Loucy (cell line): ENCODE results near the gene JARID2.

ENCODE experiments used
- H2AFZ ChIP-seq: fragments of 200-600 bp; sonication (generic); 2 replicates; pipeline ENCODE4 v1.6.0; 2016; ENCODE audit warnings: antibody characterized with exemption, mild to moderate bottlenecking, low read length, moderate library complexity
- H3F3A ChIP-seq: fragments of 200-600 bp; 2 replicates; pipeline ENCODE4 v1.6.0; 2016; ENCODE audit warnings: antibody characterized with exemption, low read depth, mild to moderate bottlenecking
- H3K27me3 ChIP-seq: fragments of 200-600 bp; sonication (generic); 2 replicates; pipeline ENCODE4 v1.6.1; 2014; ENCODE audit warnings: low read length, mild to moderate bottlenecking; ENCODE audit not compliant: insufficient read depth, poor library complexity, severe bottlenecking
- H3K36me3 ChIP-seq: fragments of 200-600 bp; sonication (generic); 2 replicates; pipeline ENCODE4 v1.6.1; 2016; ENCODE audit warnings: low read length; ENCODE audit not compliant: insufficient read depth
- H3K4me1 ChIP-seq: fragments of 200-600 bp; sonication (generic); 2 replicates; pipeline ENCODE4 v1.5.1; 2014; ENCODE audit warnings: low read length, mild to moderate bottlenecking; ENCODE audit not compliant: insufficient read depth, poor library complexity, severe bottlenecking
- H3K4me2 ChIP-seq: fragments of 200-600 bp; sonication (generic); 2 replicates; pipeline ENCODE4 v1.6.0; 2014; ENCODE audit warnings: antibody characterized with exemption, low read length, low read depth, mild to moderate bottlenecking; ENCODE audit not compliant: poor library complexity, severe bottlenecking
- H3K4me3 ChIP-seq: fragments of 200-600 bp; sonication (generic); 2 replicates; pipeline ENCODE4 v1.5.1; 2014; ENCODE audit warnings: low read length, mild to moderate bottlenecking, mixed read lengths; ENCODE audit not compliant: poor library complexity, severe bottlenecking
- H3K79me2 ChIP-seq: fragments of 200-600 bp; sonication (generic); 2 replicates; pipeline ENCODE4 v1.6.1; 2014; ENCODE audit warnings: low read length; ENCODE audit not compliant: insufficient read depth
- H3K9ac ChIP-seq: fragments of 200-600 bp; sonication (generic); 2 replicates; pipeline ENCODE4 v1.6.0; 2014; ENCODE audit warnings: mild to moderate bottlenecking, low read depth, low read length, moderate library complexity; ENCODE audit not compliant: poor library complexity, severe bottlenecking
- H3K9me2 ChIP-seq: fragments of 200-600 bp; sonication (generic); replicated peaks from 2 replicates; pipeline ENCODE4 v1.6.1; 2016; ENCODE audit warnings: low read depth, low read length, mixed read lengths
- H3K9me3 ChIP-seq: fragments of 200-600 bp; sonication (generic); 2 replicates; pipeline ENCODE4 v1.6.1; 2014; ENCODE audit warnings: mild to moderate bottlenecking, antibody characterized with exemption, low read length, low read depth; ENCODE audit not compliant: insufficient read depth
- H4K20me1 ChIP-seq: fragments of 200-600 bp; sonication (generic); 2 replicates; pipeline ENCODE4 v1.6.0; 2014; ENCODE audit warnings: antibody characterized with exemption, low read length, mild to moderate bottlenecking; ENCODE audit not compliant: insufficient read depth, poor library complexity, severe bottlenecking
- EZH2phosphoT487 ChIP-seq: fragments of 200-600 bp; IDR thresholded peaks from 2 replicates; pipeline ENCODE4 v1.6.1; 2018; ENCODE audit warnings: antibody characterized with exemption, mild to moderate bottlenecking, moderate library complexity, borderline replicate concordance
- TF ChIP-seq, protein P1 (sequence below): fragments of 200-600 bp; sonication (generic); conservative IDR thresholded peaks from 2 replicates; pipeline ENCODE4 v1.5.1; 2014; ENCODE audit warnings: mild to moderate bottlenecking, antibody characterized with exemption, low read length

Gene JARID2

DNA sequence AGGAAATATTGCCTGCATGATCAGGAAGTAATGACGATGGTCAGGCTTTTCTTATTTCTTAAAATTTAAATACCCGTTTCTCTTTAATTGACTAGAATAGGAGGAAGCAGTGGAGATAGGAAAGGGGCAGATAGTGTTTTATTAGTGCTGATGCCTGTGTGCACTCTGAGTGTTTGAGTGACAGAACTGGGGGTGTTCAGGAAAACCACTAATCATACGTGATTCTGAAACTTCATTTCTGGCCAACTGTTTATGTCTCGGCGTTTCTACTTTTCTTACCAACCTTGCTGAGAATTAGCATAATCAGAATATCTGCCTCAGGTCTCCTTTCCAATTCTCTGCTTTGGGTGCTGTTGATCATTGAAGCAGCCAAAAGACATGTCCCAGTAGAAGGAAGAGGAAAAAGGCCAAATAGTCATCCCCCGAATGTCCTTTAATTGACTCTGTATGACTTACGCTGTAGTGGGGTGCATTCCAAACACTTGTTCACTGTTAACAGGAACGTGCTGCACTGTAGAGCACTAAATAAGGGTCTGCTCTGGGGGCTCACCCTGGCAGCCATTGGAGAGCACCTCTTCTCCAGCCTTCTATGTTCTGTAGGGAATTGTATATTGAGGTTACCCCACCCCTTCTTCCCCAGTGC is 152.9 kb downstream of the JARID2 start:
- TF ChIP-seq, protein P1, sequence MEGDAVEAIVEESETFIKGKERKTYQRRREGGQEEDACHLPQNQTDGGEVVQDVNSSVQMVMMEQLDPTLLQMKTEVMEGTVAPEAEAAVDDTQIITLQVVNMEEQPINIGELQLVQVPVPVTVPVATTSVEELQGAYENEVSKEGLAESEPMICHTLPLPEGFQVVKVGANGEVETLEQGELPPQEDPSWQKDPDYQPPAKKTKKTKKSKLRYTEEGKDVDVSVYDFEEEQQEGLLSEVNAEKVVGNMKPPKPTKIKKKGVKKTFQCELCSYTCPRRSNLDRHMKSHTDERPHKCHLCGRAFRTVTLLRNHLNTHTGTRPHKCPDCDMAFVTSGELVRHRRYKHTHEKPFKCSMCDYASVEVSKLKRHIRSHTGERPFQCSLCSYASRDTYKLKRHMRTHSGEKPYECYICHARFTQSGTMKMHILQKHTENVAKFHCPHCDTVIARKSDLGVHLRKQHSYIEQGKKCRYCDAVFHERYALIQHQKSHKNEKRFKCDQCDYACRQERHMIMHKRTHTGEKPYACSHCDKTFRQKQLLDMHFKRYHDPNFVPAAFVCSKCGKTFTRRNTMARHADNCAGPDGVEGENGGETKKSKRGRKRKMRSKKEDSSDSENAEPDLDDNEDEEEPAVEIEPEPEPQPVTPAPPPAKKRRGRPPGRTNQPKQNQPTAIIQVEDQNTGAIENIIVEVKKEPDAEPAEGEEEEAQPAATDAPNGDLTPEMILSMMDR, result no peak
- no peak for TF ChIP-seq EZH2phosphoT487
- H3F3A ChIP-seq, result peaks cover 9% of the 10 kb centered on the region; the same call in 1 of the 2 replicates
- H2AFZ ChIP-seq, result no peak overlapping the region
- H3K9ac ChIP-seq, result peak overlapping the region; percentile 51
- H3K9me3 ChIP-seq, result no peaks in the 10 kb centered on the region
- H3K4me2 ChIP-seq, result peak overlapping the region; percentile 74
- H3K36me3 ChIP-seq, result peaks cover 15% of the 10 kb centered on the region; the same call in 1 of the 2 replicates
- peaks cover 100% of the 10 kb centered on the region for H3K79me2 ChIP-seq
- peak overlapping the region; percentile 48 for H3K4me3 ChIP-seq
- no peaks in the 10 kb centered on the region for H3K9me2 ChIP-seq
- H3K4me1 ChIP-seq, result peaks cover 72% of the 10 kb centered on the region
- peaks cover 95% of the 10 kb centered on the region for H4K20me1 ChIP-seq
- H3K27me3 ChIP-seq, result no peaks in the 10 kb centered on the region

DNA sequence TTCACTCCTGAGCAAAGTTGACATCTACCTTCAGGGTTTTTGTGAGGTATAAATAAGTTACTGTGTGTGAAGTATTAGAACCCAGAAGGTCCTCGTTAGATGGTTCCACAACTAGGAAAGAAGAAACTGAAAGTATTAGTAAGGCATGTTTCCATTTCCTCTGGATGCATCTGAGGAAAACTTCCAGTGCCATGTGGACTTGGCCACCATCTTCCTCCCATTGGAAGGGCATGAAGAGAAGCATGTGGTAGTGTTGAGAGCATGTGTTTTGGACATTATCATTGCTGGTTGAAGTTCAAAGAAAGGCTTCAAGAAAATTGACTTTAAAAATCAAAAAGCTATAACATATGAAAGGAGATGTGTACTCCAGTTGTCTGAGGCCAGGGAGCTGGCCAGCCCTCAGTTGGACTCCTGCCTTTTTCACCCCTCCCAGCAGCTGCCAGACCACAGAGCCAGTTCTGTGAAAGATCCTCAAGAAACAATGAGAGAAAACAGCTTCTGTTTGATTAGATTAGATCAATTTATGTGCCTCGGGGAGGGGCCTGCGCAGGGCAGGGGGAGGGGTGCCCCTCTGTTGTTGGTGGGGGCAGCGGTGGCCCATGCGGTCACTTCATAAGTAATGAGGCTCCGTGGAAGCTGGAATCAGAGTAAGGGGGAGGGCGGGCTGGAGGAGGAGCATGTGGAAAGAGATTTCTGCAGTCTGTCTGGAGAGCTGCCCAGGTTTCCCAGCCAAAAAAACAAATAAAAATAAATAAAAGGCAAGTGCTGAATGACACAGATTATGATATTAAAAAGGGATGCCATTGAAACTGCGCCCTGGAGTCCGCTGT is 154.0 kb downstream of the JARID2 start:
- no peaks in the 10 kb centered on the region for H3K9me3 ChIP-seq

GRCh38 chr6:15400572-15401004 is 154.7 kb downstream of the JARID2 start:
- Histone ChIP-seq H3K36me3 (0 out of 2 replicates have a peak, but pooled peaks cover 6% of the 10 kb centered on the region), H3K9me2 (no peaks in the 10 kb centered on the region), H3K4me2 (peak overlapping the region; percentile 87), H3K4me3 (no peak overlapping the region), H3F3A (peaks cover 11% of the 10 kb centered on the region; the same call in 1 of the 2 replicates), H2AFZ (no peak overlapping the region), H3K79me2 (peaks cover 100% of the 10 kb centered on the region), H3K9me3 (no peaks in the 10 kb centered on the region), H3K4me1 (peaks cover 90% of the 10 kb centered on the region), H3K27me3 (no peaks in the 10 kb centered on the region), H3K9ac (no peak overlapping the region), H4K20me1 (peaks cover 97% of the 10 kb centered on the region)
- TF ChIP-seq EZH2phosphoT487, result no peak
- TF ChIP-seq, protein P1, result no peak

More for the DNA sequence above, 154.0 kb downstream of the JARID2 start:
- H3F3A ChIP-seq, result peaks cover 11% of the 10 kb centered on the region; the same call in 1 of the 2 replicates
- peak overlapping the region; percentile 51 for H3K9ac ChIP-seq
- peak overlapping the region; percentile 74 for H3K4me2 ChIP-seq
- no peak overlapping the region for H2AFZ ChIP-seq
- no peaks in the 10 kb centered on the region for H3K9me2 ChIP-seq
- H3K79me2 ChIP-seq, result peaks cover 100% of the 10 kb centered on the region
- TF ChIP-seq, protein P1, result no peak
- TF ChIP-seq EZH2phosphoT487, result no peak
- peaks cover 94% of the 10 kb centered on the region for H4K20me1 ChIP-seq
- peaks cover 83% of the 10 kb centered on the region for H3K4me1 ChIP-seq
- peaks cover 6% of the 10 kb centered on the region; the same call in 1 of the 2 replicates for H3K36me3 ChIP-seq
- no peaks in the 10 kb centered on the region for H3K27me3 ChIP-seq
- H3K4me3 ChIP-seq, result peak overlapping the region; percentile 11
